ENCODE results near the gene PLEKHA1.

The PLEKHA1 gene

GRCh38 chr10:122331615-122332446 lies 42.7 kb upstream of the PLEKHA1 start:
- Histone ChIP-seq H2BK15ac (ENCODE audit: low read depth, poor library complexity, severe bottlenecking) (no peak overlapping the region), H4K8ac (ENCODE audit: low read length) (no peak overlapping the region), H3K14ac (ENCODE audit: low read length in 2 of 2) (no peak overlapping the region), H4K91ac (ENCODE audit: low read length) (no peak overlapping the region), H3K4ac (ENCODE audit: low read depth in 1 of 2, low read length in 2 of 2) (no peak overlapping the region), H2AFZ (ENCODE audit: low read depth, low read length) (no peak overlapping the region), H3K9ac (ENCODE audit: low read length) (no peak overlapping the region), H2BK12ac (ENCODE audit: low read length in 2 of 2) (no peak overlapping the region), H3K4me3 (ENCODE audit: insufficient read depth in 1 of 2, low read depth in 1 of 2, low read length in 2 of 2) (no peak overlapping the region), H3K23ac (ENCODE audit: low read length in 2 of 2) (no peak overlapping the region), H3K4me2 (ENCODE audit: low read length, poor library complexity, severe bottlenecking) (peak overlapping the region; percentile 24), H3K36me3 (ENCODE audit: control insufficient read depth in 1 of 2, insufficient read depth in 2 of 2, low read depth in 1 of 2, low read length in 2 of 2) (no peaks in the 10 kb centered on the region), H3K27ac (ENCODE audit: low read length, poor library complexity, severe bottlenecking) (peak overlapping the region; percentile 91), H3K79me1 (replicated peaks; ENCODE audit: low read length, poor library complexity, severe bottlenecking) (no peaks in the 10 kb centered on the region), H2BK5ac (ENCODE audit: low read depth, low read length, poor library complexity, severe bottlenecking) (no peak overlapping the region), H3K18ac (ENCODE audit: low read depth in 1 of 2, low read length in 2 of 2) (no peak overlapping the region), H3K9me3 (ENCODE audit: control insufficient read depth, low read length) (no peaks in the 10 kb centered on the region), H3K4me1 (ENCODE audit: control insufficient read depth, insufficient read depth, low read depth, low read length) (peaks cover 8% of the 10 kb centered on the region), H3K27me3 (ENCODE audit: control insufficient read depth in 1 of 2, insufficient read depth in 1 of 2, low read length in 2 of 2) (no peaks in the 10 kb centered on the region), H2AK5ac (ENCODE audit: low read length, severe bottlenecking) (peak overlapping the region; percentile 86), H2BK120ac (ENCODE audit: low read depth, low read length) (no peak overlapping the region)
- WGBS = 90% methylated on average over 16 of the region's 16 CpGs
- no peak for DNase-seq

- no peak for DNase-seq
- Histone ChIP-seq H3K9ac (ENCODE audit: low read length) (no peak overlapping the region), H2BK120ac (ENCODE audit: low read depth, low read length) (no peak overlapping the region), H4K8ac (ENCODE audit: low read length) (no peak overlapping the region), H2BK15ac (ENCODE audit: low read depth, poor library complexity, severe bottlenecking) (no peak overlapping the region), H3K9me3 (ENCODE audit: control insufficient read depth, low read length) (no peaks in the 10 kb centered on the region), H2BK12ac (ENCODE audit: low read length in 2 of 2) (no peak overlapping the region), H3K4me1 (ENCODE audit: control insufficient read depth, insufficient read depth, low read depth, low read length) (peaks cover 10% of the 10 kb centered on the region), H4K91ac (ENCODE audit: low read length) (no peak overlapping the region), H3K18ac (ENCODE audit: low read depth in 1 of 2, low read length in 2 of 2) (no peak overlapping the region), H2BK5ac (ENCODE audit: low read depth, low read length, poor library complexity, severe bottlenecking) (no peak overlapping the region), H2AK5ac (ENCODE audit: low read length, severe bottlenecking) (peak overlapping the region; percentile 44), H3K23ac (ENCODE audit: low read length in 2 of 2) (no peak overlapping the region), H3K36me3 (ENCODE audit: control insufficient read depth in 1 of 2, insufficient read depth in 2 of 2, low read depth in 1 of 2, low read length in 2 of 2) (no peaks in the 10 kb centered on the region), H3K4me2 (ENCODE audit: low read length, poor library complexity, severe bottlenecking) (no peak overlapping the region), H2AFZ (ENCODE audit: low read depth, low read length) (no peak overlapping the region), H3K4ac (ENCODE audit: low read depth in 1 of 2, low read length in 2 of 2) (no peak overlapping the region), H3K4me3 (ENCODE audit: insufficient read depth in 1 of 2, low read depth in 1 of 2, low read length in 2 of 2) (no peak overlapping the region), H3K27me3 (ENCODE audit: control insufficient read depth in 1 of 2, insufficient read depth in 1 of 2, low read length in 2 of 2) (no peaks in the 10 kb centered on the region), H3K14ac (ENCODE audit: low read length in 2 of 2) (no peak overlapping the region), H3K27ac (ENCODE audit: low read length, poor library complexity, severe bottlenecking) (no peak overlapping the region), H3K79me1 (replicated peaks; ENCODE audit: low read length, poor library complexity, severe bottlenecking) (no peaks in the 10 kb centered on the region)
- WGBS = 75% methylated on average over 4 of the region's 4 CpGs
Observed at GRCh38 chr10:122333037-122333436, 41.5 kb upstream of the PLEKHA1 start.

- Histone ChIP-seq H2BK12ac (ENCODE audit: low read length in 2 of 2) (no peak overlapping the region), H3K4ac (ENCODE audit: low read depth in 1 of 2, low read length in 2 of 2) (no peak overlapping the region)
Observed at GRCh38 chr10:122336332-122336731, 38.2 kb upstream of the PLEKHA1 start.

GRCh38 chr10:122336961-122337360 lies 37.5 kb upstream of the PLEKHA1 start:
- no peak overlapping the region for H2BK15ac ChIP-seq (ENCODE audit: low read depth, poor library complexity, severe bottlenecking)
- H2BK12ac ChIP-seq (ENCODE audit: low read length in 2 of 2) = no peak overlapping the region
- H3K18ac ChIP-seq (ENCODE audit: low read depth in 1 of 2, low read length in 2 of 2) = no peak overlapping the region
- peaks cover 6% of the 10 kb centered on the region for H3K4me1 ChIP-seq (ENCODE audit: control insufficient read depth, insufficient read depth, low read depth, low read length)
- H2BK120ac ChIP-seq (ENCODE audit: low read depth, low read length) = no peak overlapping the region
- H3K79me1 ChIP-seq (replicated peaks; ENCODE audit: low read length, poor library complexity, severe bottlenecking) = no peaks in the 10 kb centered on the region
- peak overlapping the region in 1 of 2 experiments; percentile 53 for H3K14ac ChIP-seq (ENCODE audit: low read length in 2 of 2)
- H3K23ac ChIP-seq (ENCODE audit: low read length in 2 of 2) = no peak overlapping the region
- no peak overlapping the region for H2AFZ ChIP-seq (ENCODE audit: low read depth, low read length)
- no peak overlapping the region for H2BK5ac ChIP-seq (ENCODE audit: low read depth, low read length, poor library complexity, severe bottlenecking)
- H3K36me3 ChIP-seq (ENCODE audit: control insufficient read depth in 1 of 2, insufficient read depth in 2 of 2, low read depth in 1 of 2, low read length in 2 of 2) = no peaks in the 10 kb centered on the region
- H2AK5ac ChIP-seq (ENCODE audit: low read length, severe bottlenecking) = no peak overlapping the region
- H4K91ac ChIP-seq (ENCODE audit: low read length) = no peak overlapping the region
- H3K9me3 ChIP-seq (ENCODE audit: control insufficient read depth, low read length) = no peaks in the 10 kb centered on the region
- H3K4me2 ChIP-seq (ENCODE audit: low read length, poor library complexity, severe bottlenecking) = no peak overlapping the region
- no peak overlapping the region for H3K27ac ChIP-seq (ENCODE audit: low read length, poor library complexity, severe bottlenecking)
- no peak for DNase-seq
- no peaks in the 10 kb centered on the region for H3K27me3 ChIP-seq (ENCODE audit: control insufficient read depth in 1 of 2, insufficient read depth in 1 of 2, low read length in 2 of 2)
- WGBS = 97% methylated on average over 3 of the region's 3 CpGs
- no peak overlapping the region for H4K8ac ChIP-seq (ENCODE audit: low read length)
- no peak overlapping the region for H3K4me3 ChIP-seq (ENCODE audit: insufficient read depth in 1 of 2, low read depth in 1 of 2, low read length in 2 of 2)
- H3K9ac ChIP-seq (ENCODE audit: low read length) = no peak overlapping the region
- H3K4ac ChIP-seq (ENCODE audit: low read depth in 1 of 2, low read length in 2 of 2) = no peak overlapping the region

More at GRCh38 chr10:122336332-122336731, 38.2 kb upstream of the PLEKHA1 start:
- H3K27me3 ChIP-seq (ENCODE audit: control insufficient read depth in 1 of 2, insufficient read depth in 1 of 2, low read length in 2 of 2) = no peaks in the 10 kb centered on the region
- H3K4me1 ChIP-seq (ENCODE audit: control insufficient read depth, insufficient read depth, low read depth, low read length) = peaks cover 9% of the 10 kb centered on the region
- no peak overlapping the region for H2BK120ac ChIP-seq (ENCODE audit: low read depth, low read length)
- H2BK5ac ChIP-seq (ENCODE audit: low read depth, low read length, poor library complexity, severe bottlenecking) = no peak overlapping the region
- no peaks in the 10 kb centered on the region for H3K79me1 ChIP-seq (replicated peaks; ENCODE audit: low read length, poor library complexity, severe bottlenecking)
- no peaks in the 10 kb centered on the region for H3K36me3 ChIP-seq (ENCODE audit: control insufficient read depth in 1 of 2, insufficient read depth in 2 of 2, low read depth in 1 of 2, low read length in 2 of 2)
- no peak for DNase-seq
- H4K91ac ChIP-seq (ENCODE audit: low read length) = no peak overlapping the region
- H3K4me2 ChIP-seq (ENCODE audit: low read length, poor library complexity, severe bottlenecking) = no peak overlapping the region
- no peaks in the 10 kb centered on the region for H3K9me3 ChIP-seq (ENCODE audit: control insufficient read depth, low read length)
- H3K18ac ChIP-seq (ENCODE audit: low read depth in 1 of 2, low read length in 2 of 2) = no peak overlapping the region
- no peak overlapping the region for H3K14ac ChIP-seq (ENCODE audit: low read length in 2 of 2)
- H2BK15ac ChIP-seq (ENCODE audit: low read depth, poor library complexity, severe bottlenecking) = no peak overlapping the region
- WGBS = 94% methylated on average over 10 of the region's 10 CpGs
- no peak overlapping the region for H4K8ac ChIP-seq (ENCODE audit: low read length)
- H3K27ac ChIP-seq (ENCODE audit: low read length, poor library complexity, severe bottlenecking) = no peak overlapping the region
- H3K4me3 ChIP-seq (ENCODE audit: insufficient read depth in 1 of 2, low read depth in 1 of 2, low read length in 2 of 2) = no peak overlapping the region
- H2AK5ac ChIP-seq (ENCODE audit: low read length, severe bottlenecking) = no peak overlapping the region
- H3K9ac ChIP-seq (ENCODE audit: low read length) = no peak overlapping the region
- H3K23ac ChIP-seq (ENCODE audit: low read length in 2 of 2) = no peak overlapping the region
- no peak overlapping the region for H2AFZ ChIP-seq (ENCODE audit: low read depth, low read length)

All from mesenchymal stem cell (in vitro differentiated cells and primary cell).